OCI-LY7 (cell line): ENCODE measurements around the gene COL4A5. TPM values are rescaled to one million over a fixed set of nuclear protein-coding genes. Genes with fewer than 3 reads are reported as not detected.

Experiments
- BruUV-seq: library from RNA; stranded (reverse); fragments of 400-500 nt; replicated peaks from 2 replicates; lab custom pipeline; 2021; lab: Mats Ljungman, UMichigan
- CTCF ChIA-PET: fragments of 300-600 bp; sonication (Branson Sonifier 250); formaldehyde crosslinking; loops from one replicate; lab custom pipeline; 2022; ENCODE audit warnings: antibody characterized with exemption; ENCODE audit not compliant: unreplicated experiment; lab: Charles Lee
- POLR2A ChIA-PET: fragments of 300-600 bp; sonication (Branson Sonifier 250); formaldehyde crosslinking; loops from one replicate; lab custom pipeline; 2022; ENCODE audit warnings: antibody characterized with exemption; lab: Charles Lee
- DNase-seq: peaks from one replicate; pipeline ENCODE4 v3.0.0-alpha.2; 2015; ENCODE audit warnings: low spot score
- H2AFZ ChIP-seq: fragments of 200-600 bp; sonication (generic), shearing (Covaris generic); 2 replicates; pipeline ENCODE4 v1.6.1; 2014; ENCODE audit warnings: mild to moderate bottlenecking, antibody characterized with exemption, low read length, moderate library complexity
- H3K27ac ChIP-seq: fragments of 200-600 bp; sonication (generic); 2 replicates; pipeline ENCODE4 v1.5.1; 2014; ENCODE audit warnings: mixed run types, low read depth, mild to moderate bottlenecking, moderate library complexity, low read length, inconsistent platforms; ENCODE audit not compliant: poor library complexity, severe bottlenecking
- H3K36me3 ChIP-seq: fragments of 200-600 bp; sonication (generic); 2 replicates; pipeline ENCODE4 v1.6.1; 2014; ENCODE audit warnings: mild to moderate bottlenecking, antibody characterized with exemption, low read length, moderate library complexity, mixed read lengths; ENCODE audit not compliant: insufficient read depth
- H3K4me1 ChIP-seq: fragments of 200-600 bp; sonication (generic); 2 replicates; pipeline ENCODE4 v1.5.1; 2014; ENCODE audit warnings: mild to moderate bottlenecking, low read length; ENCODE audit not compliant: insufficient read depth, poor library complexity, severe bottlenecking
- H3K4me2 ChIP-seq: fragments of 200-600 bp; sonication (generic); 2 replicates; pipeline ENCODE4 v1.6.1; 2014; ENCODE audit warnings: mild to moderate bottlenecking, low read length
- H3K4me3 ChIP-seq: fragments of 200-600 bp; sonication (generic); 2 replicates; pipeline ENCODE4 v1.5.1; 2014; ENCODE audit warnings: mild to moderate bottlenecking, low read depth, low read length; ENCODE audit not compliant: poor library complexity, severe bottlenecking
- H3K79me2 ChIP-seq: fragments of 200-600 bp; sonication (generic); 2 replicates; pipeline ENCODE4 v1.6.1; 2016; ENCODE audit warnings: low read depth, mild to moderate bottlenecking, low read length, moderate library complexity, mixed read lengths; ENCODE audit not compliant: insufficient read depth
- H3K9me2 ChIP-seq: fragments of 200-600 bp; sonication (generic); 2 replicates; pipeline ENCODE4 v1.6.1; 2016; ENCODE audit warnings: mild to moderate bottlenecking, low read length, mixed read lengths; ENCODE audit not compliant: insufficient read depth
- H3K9me3 ChIP-seq: fragments of 200-600 bp; sonication (generic); 2 replicates; pipeline ENCODE4 v1.6.1; 2014; ENCODE audit warnings: mild to moderate bottlenecking, mixed run types, low read length, mixed read lengths
- H4K20me1 ChIP-seq: fragments of 200-600 bp; sonication (generic); 2 replicates; pipeline ENCODE4 v1.6.1; 2014; ENCODE audit warnings: mild to moderate bottlenecking, antibody characterized with exemption, low read length, moderate library complexity, mixed read lengths; ENCODE audit not compliant: insufficient read depth
- CTCF ChIP-seq: fragments of 200-600 bp; sonication (generic); conservative IDR thresholded peaks from 2 replicates; pipeline ENCODE4 v1.5.1; 2014; ENCODE audit warnings: mild to moderate bottlenecking, antibody characterized with exemption, low read length, moderate library complexity, mixed read lengths
- EZH2phosphoT487 ChIP-seq: fragments of 200-600 bp; sonication (generic); IDR thresholded peaks from 2 replicates; pipeline ENCODE4 v1.6.1; 2018; ENCODE audit warnings: low read depth, borderline replicate concordance, mild to moderate bottlenecking, mixed run types, antibody characterized with exemption, low read length, moderate library complexity, mixed read lengths
- intact Hi-C: fragments of 100-400 bp; cut with micrococcal nuclease; formaldehyde crosslinking; loops from one replicate; pipeline ENCODE4 v1.10.0; 2022; ENCODE audit not compliant: unreplicated experiment
- total RNA-seq, 2 experiments: library from RNA; depleted of rRNA in 1 of 2; stranded (reverse); fragments of >200 nt in 1 of 2; shearing (Covaris generic) in 1 of 2; gene quantifications; 2 replicates each; pipeline ENCODE4 v1.2.3, GENCODE V29; 2014 to 2022

Gene COL4A5
- total RNA-seq, 2 experiments from 2014 or later: not detected

DNA sequence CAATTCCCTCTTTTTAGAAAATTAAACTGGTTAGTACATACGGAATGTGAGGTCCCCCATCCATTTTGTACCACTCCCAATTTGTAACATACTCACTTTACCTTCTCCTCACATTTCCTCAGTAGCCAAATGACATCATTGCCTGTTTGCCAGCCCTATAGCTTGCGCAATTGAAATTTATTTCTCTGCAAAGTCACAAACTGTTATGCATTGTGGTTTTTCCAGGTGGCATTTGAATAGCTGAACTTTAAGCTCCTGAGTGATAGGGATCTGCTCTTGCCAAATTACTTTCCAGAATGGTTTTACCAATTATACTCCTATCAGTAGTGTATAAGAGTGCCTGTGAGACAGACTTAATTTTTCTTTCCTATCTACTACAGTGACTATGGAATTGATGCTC, 7.7 kb downstream of the COL4A5 start:
- H3K4me3 ChIP-seq: no peak overlapping the region
- no peaks in the 10 kb centered on the region for H3K4me1 ChIP-seq
- H3K9me2 ChIP-seq: no peaks in the 10 kb centered on the region
- no peaks in the 10 kb centered on the region for H3K9me3 ChIP-seq
- POLR2A ChIA-PET: no interaction called here
- no peak for TF ChIP-seq CTCF
- TF ChIP-seq EZH2phosphoT487: no peak
- intact Hi-C loops: no loop called here
- DNase-seq: no peak
- H4K20me1 ChIP-seq: no peaks in the 10 kb centered on the region
- CTCF ChIA-PET: no interaction called here
- H3K27ac ChIP-seq: no peak overlapping the region
- no peak overlapping the region for H3K4me2 ChIP-seq
- no peak overlapping the region for H2AFZ ChIP-seq
- BruUV-seq: no TSS peak
- H3K79me2 ChIP-seq: no peaks in the 10 kb centered on the region
- H3K36me3 ChIP-seq: no peaks in the 10 kb centered on the region

DNA sequence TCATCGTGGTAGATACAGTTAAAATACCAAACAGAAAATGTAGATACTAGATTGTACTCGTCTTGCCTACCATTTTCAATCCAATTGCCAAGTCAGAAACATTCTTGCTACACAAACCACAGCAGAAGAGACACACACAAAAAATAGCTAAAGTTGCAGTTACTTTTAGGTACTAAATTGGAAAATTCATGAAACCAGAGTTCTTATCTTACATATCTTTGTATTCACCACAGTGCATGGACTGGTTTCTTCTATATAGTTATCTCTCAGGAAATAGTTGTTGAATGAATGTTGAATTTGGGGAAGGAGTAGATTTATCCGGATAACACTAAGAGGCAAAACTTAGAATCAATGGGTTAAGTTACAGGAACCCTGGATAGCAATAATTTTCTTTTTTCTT, 14.2 kb downstream of the COL4A5 start:
- ChIA-PET POLR2A (no interaction called here), CTCF (no interaction called here)
- no peaks in the 10 kb centered on the region for H3K4me1 ChIP-seq
- DNase-seq: no peak
- intact Hi-C loops: no loop called here
- no peaks in the 10 kb centered on the region for H3K36me3 ChIP-seq
- H4K20me1 ChIP-seq: no peaks in the 10 kb centered on the region
- TF ChIP-seq CTCF (no peak), EZH2phosphoT487 (no peak)
- no TSS peak for BruUV-seq
- no peak overlapping the region for H3K4me3 ChIP-seq
- no peak overlapping the region for H3K27ac ChIP-seq
- H2AFZ ChIP-seq: no peak overlapping the region
- no peak overlapping the region for H3K4me2 ChIP-seq
- H3K9me3 ChIP-seq: no peaks in the 10 kb centered on the region
- H3K9me2 ChIP-seq: no peaks in the 10 kb centered on the region
- no peaks in the 10 kb centered on the region for H3K79me2 ChIP-seq

DNA sequence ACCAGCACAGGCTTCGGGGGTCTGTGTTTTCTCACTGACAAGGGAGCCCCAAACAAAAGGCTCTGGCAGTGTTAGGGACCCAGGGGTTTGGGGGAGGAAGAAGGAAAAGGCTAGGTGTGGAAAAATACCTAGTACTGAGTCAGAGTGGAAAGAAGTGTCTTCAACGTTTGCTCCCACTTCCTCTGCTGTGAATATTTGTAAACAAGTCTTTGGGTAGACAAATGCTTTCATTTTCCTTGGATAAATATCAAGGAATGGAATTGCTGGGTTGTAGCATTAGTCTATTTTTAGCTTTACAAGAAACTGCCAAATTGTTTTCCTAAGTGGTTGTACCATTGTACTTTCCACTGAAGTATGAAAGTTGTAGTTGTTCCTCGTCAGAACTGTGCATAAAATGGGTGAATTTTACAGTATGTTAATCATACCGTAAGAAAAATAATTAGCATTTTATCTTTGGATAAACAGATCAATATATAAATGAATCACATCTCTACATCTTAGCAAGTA, 17.4 kb downstream of the COL4A5 start:
- DNase-seq: no peak
- Histone ChIP-seq H4K20me1 (no peaks in the 10 kb centered on the region), H3K36me3 (no peaks in the 10 kb centered on the region), H3K4me1 (no peaks in the 10 kb centered on the region), H2AFZ (no peak overlapping the region), H3K27ac (no peak overlapping the region), H3K9me3 (no peaks in the 10 kb centered on the region), H3K4me2 (no peak overlapping the region), H3K9me2 (no peaks in the 10 kb centered on the region), H3K4me3 (no peak overlapping the region), H3K79me2 (no peaks in the 10 kb centered on the region)
- no peak for TF ChIP-seq CTCF
- no peak for TF ChIP-seq EZH2phosphoT487
- ChIA-PET CTCF (no interaction called here), POLR2A (interaction anchor here (1.0 kb wide), 1 partner anchor 22 kb away, joined by 3 read pairs; no protein-coding TSS in a partner anchor)
- intact Hi-C loops: no loop called here
- no TSS peak for BruUV-seq
